SK-N-SH (cell line): Measurements from ENCODE around the gene FLYWCH1. TPM values are rescaled to one million over a fixed set of nuclear protein-coding genes. Genes with fewer than 3 reads are reported as not detected.

Experiments
- CTCF ChIA-PET: fragments of 300-600, 350-600 bp; formaldehyde crosslinking; extraction: SDS; loops from one replicate; lab custom pipeline; 2021; lab: Yijun Ruan, JAX
- POLR2A ChIA-PET: fragments of 350-600 bp; sonication (Branson Sonifier 250); formaldehyde crosslinking; extraction: SDS; loops from one replicate; lab custom pipeline; 2020; ENCODE audit warnings: antibody characterized with exemption, inconsistent platforms; lab: Yijun Ruan, JAX
- DNase-seq: peaks from one replicate; pipeline ENCODE4 v3.0.0; 2012
- H2AFZ ChIP-seq: fragments of 200-600 bp; sonication (generic); 2 replicates; pipeline ENCODE4 v1.8.1; 2016; ENCODE audit warnings: antibody characterized with exemption, mild to moderate bottlenecking, low read depth
- H3F3A ChIP-seq: fragments of 200-600 bp; sonication (generic); replicated peaks from 2 replicates; pipeline ENCODE3; 2016; ENCODE audit warnings: antibody characterized with exemption, mild to moderate bottlenecking; ENCODE audit not compliant: insufficient read depth
- H3K27ac ChIP-seq, 2 experiments: fragments of 200-500 bp in 1 of 2; fragments of 200-600 bp in 1 of 2; sonication (Bioruptor generic) in 1 of 2; sonication (generic), shearing (Covaris generic) in 1 of 2; 2 replicates each; pipeline versions ENCODE4 v1.5.1 to v1.6.1; 2014 to 2016; ENCODE audit warnings: low read depth in 2 of 2, inconsistent platforms in 1 of 2, low read length in 1 of 2, mild to moderate bottlenecking in 1 of 2, mixed read lengths in 1 of 2
- H3K27me3 ChIP-seq: fragments of 200-600 bp; sonication (generic), shearing (Covaris generic); 2 replicates; pipeline ENCODE4 v1.6.1; 2016; ENCODE audit warnings: mixed run types; ENCODE audit not compliant: insufficient read depth
- H3K36me3 ChIP-seq, 2 experiments: fragments of 200-500 bp in 1 of 2; fragments of 200-600 bp in 1 of 2; sonication (Bioruptor generic) in 1 of 2; sonication (generic) in 1 of 2; replicated peaks in 1 of 2; 2 replicates each; pipeline versions ENCODE3 to v1.5.1; 2014 to 2016; ENCODE audit warnings: low read length in 1 of 2, mild to moderate bottlenecking in 1 of 2; ENCODE audit not compliant: insufficient read depth in 2 of 2, control insufficient read depth in 1 of 2
- H3K4me1 ChIP-seq, 2 experiments: fragments of 200-500 bp in 1 of 2; fragments of 200-600 bp in 1 of 2; sonication (Bioruptor generic) in 1 of 2; sonication (generic), shearing (Covaris generic) in 1 of 2; 2 replicates each; pipeline versions ENCODE4 v1.5.1 to v1.6.1; 2014 to 2016; ENCODE audit warnings: low read depth in 1 of 2, low read length in 1 of 2, mixed run types in 1 of 2; ENCODE audit not compliant: insufficient read depth in 2 of 2, control insufficient read depth in 1 of 2
- H3K4me2 ChIP-seq: fragments of 200-600 bp; sonication (generic), shearing (Covaris generic); 2 replicates; pipeline ENCODE4 v1.6.1; 2017; ENCODE audit warnings: mixed run types
- H3K4me3 ChIP-seq, 2 experiments: fragments of 200-500 bp in 1 of 2; fragments of 200-600 bp in 1 of 2; sonication (Bioruptor generic) in 1 of 2; sonication (generic), shearing (Covaris generic) in 1 of 2; 2 replicates each; pipeline versions ENCODE4 v1.5.1 to v1.8.1; 2014 to 2016; ENCODE audit warnings: low read depth in 2 of 2, inconsistent platforms in 1 of 2, low read length in 1 of 2, mild to moderate bottlenecking in 1 of 2, mixed read lengths in 1 of 2, moderate library complexity in 1 of 2
- H3K79me2 ChIP-seq: fragments of 200-600 bp; sonication (generic); 2 replicates; pipeline ENCODE4 v1.8.1; 2017; ENCODE audit warnings: mild to moderate bottlenecking; ENCODE audit not compliant: insufficient read depth
- H3K9ac ChIP-seq: fragments of 200-600 bp; sonication (generic); 2 replicates; pipeline ENCODE4 v1.6.1; 2017; ENCODE audit warnings: mixed run types
- H3K9me2 ChIP-seq: fragments of 200-600 bp; sonication (generic); 2 replicates; pipeline ENCODE4 v1.6.1; 2017; ENCODE audit warnings: mixed run types
- H3K9me3 ChIP-seq: fragments of 200-600 bp; sonication (generic); 2 replicates; pipeline ENCODE4 v1.6.1; 2017; ENCODE audit warnings: mixed run types, mild to moderate bottlenecking, moderate library complexity
- H4K20me1 ChIP-seq: fragments of 200-600 bp; sonication (generic); 2 replicates; pipeline ENCODE4 v1.6.1; 2017; ENCODE audit warnings: mild to moderate bottlenecking, mixed run types; ENCODE audit not compliant: insufficient read depth
- CHD2 ChIP-seq: fragments of 150-350 bp; IDR thresholded peaks from 2 replicates; pipeline ENCODE4 v1.6.1; 2018; ENCODE audit warnings: low read length; ENCODE audit not compliant: partially characterized antibody
- FOSL2 ChIP-seq: IDR thresholded peaks from 2 replicates; pipeline ENCODE4 v1.4.0; 2012; ENCODE audit warnings: low read depth, mild to moderate bottlenecking, moderate library complexity, borderline replicate concordance
- FOXJ3 ChIP-seq: sonication (generic); formaldehyde crosslinking; IDR thresholded peaks from 2 replicates; pipeline ENCODE4 v1.5.1; 2020; ENCODE audit warnings: mild to moderate bottlenecking, missing genetic modification reagents
- GABPA ChIP-seq: IDR thresholded peaks from 2 replicates; pipeline ENCODE4 v1.4.0; 2012; ENCODE audit warnings: low read depth, mild to moderate bottlenecking
- GATA2 ChIP-seq: sonication (generic); formaldehyde crosslinking; IDR thresholded peaks from 2 replicates; pipeline ENCODE4 v1.5.0; 2020; ENCODE audit warnings: mild to moderate bottlenecking, missing genetic modification reagents
- NFIC ChIP-seq: IDR thresholded peaks from 2 replicates; pipeline ENCODE4 v1.4.0; 2012; ENCODE audit warnings: borderline replicate concordance
- NRF1 ChIP-seq: IDR thresholded peaks from 2 replicates; pipeline ENCODE4 v1.6.1; 2012; ENCODE audit warnings: low read depth, mild to moderate bottlenecking, low read length
- RAD21 ChIP-seq: IDR thresholded peaks from 2 replicates; pipeline ENCODE4 v1.6.1; 2012; ENCODE audit warnings: mild to moderate bottlenecking, low read length
- RFX5 ChIP-seq: IDR thresholded peaks from 2 replicates; pipeline ENCODE4 v1.6.1; 2012; ENCODE audit warnings: mild to moderate bottlenecking, improper control_type of control experiment, low read length
- WGBS: methylation state at CpG from one replicate; pipeline ENCODE4 v1.1.6; 2017; ENCODE audit warnings: low lambda C conversion rate; 5-methylcytosine and 5-hydroxymethylcytosine counted together
- polyA plus RNA-seq, 3 experiments: library from polyadenylated mRNA; depleted of rRNA; stranded (reverse); fragments of >200 nt; gene quantifications; 2 replicates each; pipeline ENCODE4 v1.2.3, GENCODE V29; 2012
- TF ChIP-seq, protein P1 (sequence below): fragments of 200-600 bp; sonication (generic); IDR thresholded peaks from 2 replicates; pipeline ENCODE4 v1.6.1; 2017; ENCODE audit warnings: antibody characterized with exemption, mild to moderate bottlenecking, moderate library complexity

The FLYWCH1 gene
- polyA plus RNA-seq, 1 of the 3 experiments (the other 2 are of a cell fraction): 30.1 TPM

DNA sequence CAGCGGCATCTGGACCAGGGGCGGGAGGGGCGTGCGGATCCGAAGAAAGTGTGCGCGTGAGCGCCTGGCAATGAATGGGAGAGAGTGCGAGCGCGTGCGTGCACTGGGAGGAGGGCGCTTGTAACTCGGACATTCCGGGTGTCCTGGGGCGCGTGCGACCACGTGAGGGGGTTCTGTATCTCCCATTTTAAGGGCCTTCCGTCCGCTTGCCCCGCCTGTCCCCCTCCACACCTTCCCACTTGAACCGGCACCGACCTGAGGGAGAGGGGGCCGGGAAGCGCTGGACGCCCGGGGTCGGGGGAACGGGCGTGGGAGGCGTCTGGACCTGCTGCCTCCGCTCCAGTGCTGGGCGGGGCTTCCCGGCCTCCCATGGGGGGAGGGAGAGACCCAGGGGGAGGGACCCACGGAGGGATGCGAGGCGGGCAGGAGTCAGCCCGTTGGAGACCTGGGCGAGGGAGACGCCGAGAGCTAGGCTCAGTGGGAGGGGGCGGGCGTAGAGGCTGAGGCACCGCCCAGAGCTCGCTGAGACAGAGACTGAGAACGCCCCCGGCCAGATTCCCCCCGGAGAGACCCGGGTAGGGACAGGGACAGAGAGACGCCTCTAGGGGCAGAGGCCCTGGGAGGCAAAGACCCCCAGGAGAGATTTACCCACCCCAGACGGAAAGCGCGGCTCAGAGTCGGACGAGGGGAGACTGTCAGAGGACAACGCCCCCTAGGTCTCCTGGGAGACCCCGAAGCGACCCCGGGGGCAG is 52.2 kb downstream of the FLYWCH1 start, which contains the start of gene KREMEN2 (continued):
- TF ChIP-seq NRF1: 0 out of 2 replicates have a peak, but pooled peaks have one; percentile 10
- no peak for TF ChIP-seq FOSL2
- no peak for TF ChIP-seq GATA2 (CRISPR knock-in tag)
- TF ChIP-seq GABPA: no peak
- TF ChIP-seq CHD2: no peak
- TF ChIP-seq FOXJ3: no peak
- no peak for TF ChIP-seq RAD21
- TF ChIP-seq, protein P1, sequence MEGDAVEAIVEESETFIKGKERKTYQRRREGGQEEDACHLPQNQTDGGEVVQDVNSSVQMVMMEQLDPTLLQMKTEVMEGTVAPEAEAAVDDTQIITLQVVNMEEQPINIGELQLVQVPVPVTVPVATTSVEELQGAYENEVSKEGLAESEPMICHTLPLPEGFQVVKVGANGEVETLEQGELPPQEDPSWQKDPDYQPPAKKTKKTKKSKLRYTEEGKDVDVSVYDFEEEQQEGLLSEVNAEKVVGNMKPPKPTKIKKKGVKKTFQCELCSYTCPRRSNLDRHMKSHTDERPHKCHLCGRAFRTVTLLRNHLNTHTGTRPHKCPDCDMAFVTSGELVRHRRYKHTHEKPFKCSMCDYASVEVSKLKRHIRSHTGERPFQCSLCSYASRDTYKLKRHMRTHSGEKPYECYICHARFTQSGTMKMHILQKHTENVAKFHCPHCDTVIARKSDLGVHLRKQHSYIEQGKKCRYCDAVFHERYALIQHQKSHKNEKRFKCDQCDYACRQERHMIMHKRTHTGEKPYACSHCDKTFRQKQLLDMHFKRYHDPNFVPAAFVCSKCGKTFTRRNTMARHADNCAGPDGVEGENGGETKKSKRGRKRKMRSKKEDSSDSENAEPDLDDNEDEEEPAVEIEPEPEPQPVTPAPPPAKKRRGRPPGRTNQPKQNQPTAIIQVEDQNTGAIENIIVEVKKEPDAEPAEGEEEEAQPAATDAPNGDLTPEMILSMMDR: 0 out of 2 replicates have a peak, but pooled peaks have one; percentile 10

GRCh38 chr16:2964475-2965336 is 53.0 kb downstream of the FLYWCH1 start:
- WGBS: 0% methylated on average over 6 of the region's 68 CpGs
- Histone ChIP-seq H2AFZ (peak overlapping the region; percentile 65; the same call in 1 of the 2 replicates), H3K9me2 (no peaks in the 10 kb centered on the region), H3K27ac (peak overlapping the region in 1 of 2 experiments; percentile 34; a peak in 1 of 4 replicates), H4K20me1 (no peaks in the 10 kb centered on the region; the same call in 1 of the 2 replicates), H3K4me3 (peak overlapping the region; percentile 50 to 61), H3F3A (peaks cover 5% of the 10 kb centered on the region), H3K9ac (no peak overlapping the region), H3K36me3 (no peaks in the 10 kb centered on the region), H3K4me2 (peak overlapping the region; percentile 96), H3K27me3 (peaks cover 17% of the 10 kb centered on the region), H3K9me3 (no peaks in the 10 kb centered on the region), H3K79me2 (no peaks in the 10 kb centered on the region), H3K4me1 (peaks cover 0 to 21% of the 10 kb centered on the region in 2 experiments; a peak in 1 of 4 replicates)
- TF ChIP-seq, protein P1: 0 out of 2 replicates have a peak, but pooled peaks have one; percentile 3
- no peak for TF ChIP-seq NFIC
- TF ChIP-seq CHD2: peak; percentile 37
- TF ChIP-seq RFX5: no peak
- DNase-seq: peak; percentile 95
- ChIA-PET POLR2A (interaction anchor here (0.5 to 0.6 kb wide), 2 partner anchors 16 to 52 kb away, joined by 3 to 4 read pairs; no protein-coding TSS in a partner anchor), CTCF (interaction anchor here (0.7 to 3.6 kb wide), 10 partner anchors 7 to 54 kb away, joined by 3 to 25 read pairs (median 4); no protein-coding TSS in a partner anchor)
